Measurements from ENCODE around the gene ABCE1. TPM values are rescaled to one million over a fixed set of nuclear protein-coding genes. Genes with fewer than 3 reads are reported as not detected.
A peak's percentile ranks its signal among the peaks of the same experiment; 100 is the strongest.

ABCE1 gene
- total RNA-seq, 1 experiment from 2014 or later: 163 TPM

DNA sequence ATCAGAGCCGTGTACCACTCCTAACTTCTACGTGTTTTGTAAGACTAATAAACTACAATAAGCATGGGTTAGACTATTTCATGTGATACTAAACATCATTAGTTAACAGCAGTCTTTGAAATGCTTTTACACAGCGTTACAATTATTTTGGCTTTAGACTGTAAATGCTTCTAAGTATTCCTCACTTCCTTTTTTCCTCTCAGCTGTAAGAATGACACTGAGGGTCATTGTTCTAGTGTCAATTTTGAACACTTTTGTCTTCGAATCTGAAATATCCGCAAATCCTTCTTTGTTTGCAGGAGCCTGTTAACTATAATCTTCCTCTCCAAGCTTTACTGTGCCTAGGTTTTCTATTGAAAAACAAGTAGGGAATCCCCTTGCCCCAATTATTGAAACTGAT, 1.5 kb downstream of the ABCE1 start:
- no TSS peak for BruUV-seq (replicated peaks)
- peak overlapping the region; percentile 91 for H3K27ac ChIP-seq (ENCODE audit: low read depth, low read length, poor library complexity, severe bottlenecking)
- H3K27me3 ChIP-seq (replicated peaks; ENCODE audit: insufficient read depth, low read depth, low read length, poor library complexity): no peaks in the 10 kb centered on the region
- peak overlapping the region; percentile 63 for H3K4me3 ChIP-seq (ENCODE audit: low read depth, low read length, poor library complexity, severe bottlenecking)
- no peaks in the 10 kb centered on the region for H3K9me3 ChIP-seq (ENCODE audit: low read depth, low read length, poor library complexity, severe bottlenecking)
- ChIA-PET CTCF (no interaction called here), POLR2A (ENCODE audit: low non-redundant PET) (no interaction called here)
- DNase-seq (ENCODE audit: low spot score): peak; percentile 13
- H3K4me1 ChIP-seq (ENCODE audit: insufficient read depth, low read length, poor library complexity, severe bottlenecking): peaks cover 28% of the 10 kb centered on the region
- peaks cover 14% of the 10 kb centered on the region for H3K36me3 ChIP-seq (ENCODE audit: insufficient read depth, low read length, poor library complexity, severe bottlenecking)
- intact Hi-C loops (cut with micrococcal nuclease; ENCODE audit: unreplicated experiment): no loop called here
- TF ChIP-seq CTCF (conservative IDR thresholded peaks at IDR 0.05; ENCODE audit: low read depth, low read length) (no peak), EZH2 (IDR thresholded peaks at IDR 0.05; ENCODE audit: borderline replicate concordance, low read depth, low read length, poor library complexity, severe bottlenecking) (no peak)

- Histone ChIP-seq H3K36me3 (ENCODE audit: insufficient read depth, low read length, poor library complexity, severe bottlenecking) (peaks cover 20% of the 10 kb centered on the region), H3K4me1 (ENCODE audit: insufficient read depth, low read length, poor library complexity, severe bottlenecking) (peaks cover 34% of the 10 kb centered on the region), H3K4me3 (ENCODE audit: low read depth, low read length, poor library complexity, severe bottlenecking) (no peak overlapping the region), H3K27me3 (replicated peaks; ENCODE audit: insufficient read depth, low read depth, low read length, poor library complexity) (no peaks in the 10 kb centered on the region), H3K27ac (ENCODE audit: low read depth, low read length, poor library complexity, severe bottlenecking) (no peak overlapping the region), H3K9me3 (ENCODE audit: low read depth, low read length, poor library complexity, severe bottlenecking) (no peaks in the 10 kb centered on the region)
- intact Hi-C loops (cut with micrococcal nuclease; ENCODE audit: unreplicated experiment): no loop called here
- BruUV-seq (replicated peaks): no TSS peak
- ChIA-PET POLR2A (ENCODE audit: low non-redundant PET) (no interaction called here), CTCF (no interaction called here)
- no peak for DNase-seq (ENCODE audit: low spot score)
- TF ChIP-seq EZH2 (IDR thresholded peaks at IDR 0.05; ENCODE audit: borderline replicate concordance, low read depth, low read length, poor library complexity, severe bottlenecking): no peak
- TF ChIP-seq CTCF (conservative IDR thresholded peaks at IDR 0.05; ENCODE audit: low read depth, low read length): no peak
These were observed 3.0 kb downstream of the ABCE1 start for GRCh38 chr4:145101091-145101490.

GRCh38 chr4:145102619-145103018, 4.5 kb downstream of the ABCE1 start:
- H3K27ac ChIP-seq (ENCODE audit: low read depth, low read length, poor library complexity, severe bottlenecking): no peak overlapping the region
- no peak for DNase-seq (ENCODE audit: low spot score)
- no peak overlapping the region for H3K4me3 ChIP-seq (ENCODE audit: low read depth, low read length, poor library complexity, severe bottlenecking)
- BruUV-seq (replicated peaks): no TSS peak
- peaks cover 45% of the 10 kb centered on the region for H3K4me1 ChIP-seq (ENCODE audit: insufficient read depth, low read length, poor library complexity, severe bottlenecking)
- H3K36me3 ChIP-seq (ENCODE audit: insufficient read depth, low read length, poor library complexity, severe bottlenecking): peaks cover 35% of the 10 kb centered on the region
- TF ChIP-seq EZH2 (IDR thresholded peaks at IDR 0.05; ENCODE audit: borderline replicate concordance, low read depth, low read length, poor library complexity, severe bottlenecking) (no peak), CTCF (conservative IDR thresholded peaks at IDR 0.05; ENCODE audit: low read depth, low read length) (no peak)
- ChIA-PET CTCF (no interaction called here), POLR2A (ENCODE audit: low non-redundant PET) (no interaction called here)
- intact Hi-C loops (cut with micrococcal nuclease; ENCODE audit: unreplicated experiment): no loop called here
- H3K27me3 ChIP-seq (replicated peaks; ENCODE audit: insufficient read depth, low read depth, low read length, poor library complexity): no peaks in the 10 kb centered on the region
- no peaks in the 10 kb centered on the region for H3K9me3 ChIP-seq (ENCODE audit: low read depth, low read length, poor library complexity, severe bottlenecking)
